Measurements from ENCODE around the gene ALOX15.

DNA sequence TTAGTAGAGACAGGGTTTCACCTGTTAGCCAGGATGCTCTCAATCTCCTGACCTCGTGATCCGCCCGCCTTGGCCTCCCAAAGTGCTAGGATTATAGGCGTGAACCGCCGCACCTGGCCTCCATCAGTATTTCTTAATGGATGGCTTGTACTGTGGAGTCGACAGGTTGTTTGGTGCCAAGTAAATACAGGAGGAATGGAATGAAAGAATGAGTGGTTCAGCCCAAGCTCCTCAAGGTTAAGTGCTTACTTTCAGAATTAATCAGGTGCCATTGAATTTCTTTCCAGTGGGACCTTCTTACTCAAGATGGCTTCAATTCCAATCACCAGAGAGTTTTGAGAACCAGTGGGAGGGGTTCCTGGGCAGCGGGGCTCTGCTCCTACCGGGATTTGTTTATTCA lies 25.0 kb downstream of the ALOX15 start:
- no peak for TF ChIP-seq ELF1 (tag; IDR thresholded peaks at IDR 0.05)
- no peak for TF ChIP-seq CTCF (IDR thresholded peaks at IDR 0.05 in 2 of 3, conservative IDR thresholded peaks at IDR 0.05 in 1 of 3; ENCODE audit: insufficient read depth in 2 of 3, low read depth in 1 of 3, low read length in 3 of 3)
- TF ChIP-seq JUNB (CRISPR knock-in tag; conservative IDR thresholded peaks at IDR 0.05) = no peak
- TF ChIP-seq FOS (IDR thresholded peaks at IDR 0.05; ENCODE audit: extremely low read depth, insufficient read length) = no peak
- TF ChIP-seq, protein P1, sequence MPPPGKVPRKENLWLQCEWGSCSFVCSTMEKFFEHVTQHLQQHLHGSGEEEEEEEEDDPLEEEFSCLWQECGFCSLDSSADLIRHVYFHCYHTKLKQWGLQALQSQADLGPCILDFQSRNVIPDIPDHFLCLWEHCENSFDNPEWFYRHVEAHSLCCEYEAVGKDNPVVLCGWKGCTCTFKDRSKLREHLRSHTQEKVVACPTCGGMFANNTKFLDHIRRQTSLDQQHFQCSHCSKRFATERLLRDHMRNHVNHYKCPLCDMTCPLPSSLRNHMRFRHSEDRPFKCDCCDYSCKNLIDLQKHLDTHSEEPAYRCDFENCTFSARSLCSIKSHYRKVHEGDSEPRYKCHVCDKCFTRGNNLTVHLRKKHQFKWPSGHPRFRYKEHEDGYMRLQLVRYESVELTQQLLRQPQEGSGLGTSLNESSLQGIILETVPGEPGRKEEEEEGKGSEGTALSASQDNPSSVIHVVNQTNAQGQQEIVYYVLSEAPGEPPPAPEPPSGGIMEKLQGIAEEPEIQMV (tag; conservative IDR thresholded peaks at IDR 0.05; ENCODE audit: low read depth) = no peak
- no peak for TF ChIP-seq CAMTA2 (CRISPR knock-in tag; conservative IDR thresholded peaks at IDR 0.05)
- TF ChIP-seq HCFC1 (IDR thresholded peaks at IDR 0.05; ENCODE audit: low read depth, low read length) = no peak
- no peak for TF ChIP-seq ELK1 (CRISPR knock-in tag; IDR thresholded peaks at IDR 0.05)
- TF ChIP-seq YY1 (IDR thresholded peaks at IDR 0.05; ENCODE audit: borderline replicate concordance in 1 of 3, control insufficient read depth in 1 of 3, extremely low read depth in 1 of 3, insufficient read depth in 3 of 3, insufficient read length in 1 of 3, insufficient replicate concordance in 2 of 3, low read depth in 1 of 3, low read length in 2 of 3) = no peak
- TF ChIP-seq SIN3A (IDR thresholded peaks at IDR 0.05; ENCODE audit: borderline replicate concordance in 2 of 2, control insufficient read depth in 1 of 2, low read depth in 2 of 2, low read length in 2 of 2) = no peak
- no peak for TF ChIP-seq ZNF280B (CRISPR knock-in tag; IDR thresholded peaks at IDR 0.05)
- no peak for TF ChIP-seq ZNF23 (CRISPR knock-in tag; IDR thresholded peaks at IDR 0.05)

Data from K562 (cell line).